ENCODE data around the gene VAC14. TPM values are rescaled to one million over a fixed set of nuclear protein-coding genes. Genes with fewer than 3 reads are reported as not detected.
A peak's percentile ranks its signal among the peaks of the same experiment; 100 is the strongest.

Gene VAC14
- total and polyA plus RNA-seq, 5 experiments from 2014 or later: 27.2 to 50.7 (median 41.4) TPM

GRCh38 chr16:70754371-70754770 is 46.6 kb downstream of the VAC14 start:
- H3K4me3 Mint-ChIP-seq: no peak overlapping the region
- H3K4me1 Mint-ChIP-seq: peaks cover 2 to 23% (median 14%) of the 10 kb centered on the region in 4 donors
- peaks cover 0 to 38% (median 4%) of the 10 kb centered on the region in 3 donors for H3K36me3 Mint-ChIP-seq
- no peaks in the 10 kb centered on the region for H3K27me3 Mint-ChIP-seq
- POLR2A ChIA-PET: no interaction called here
- no peak for ATAC-seq
- peak overlapping the region in 4 of 10 donors; percentile 55 to 88 (median 74) for H3K27ac Mint-ChIP-seq
- peak in 1 of 10 donors; percentile 36 for DNase-seq
- no peaks in the 10 kb centered on the region for H3K9me3 Mint-ChIP-seq

GRCh38 chr16:70753694-70754325 is 47.1 kb downstream of the VAC14 start:
- Mint-ChIP-seq H3K36me3 (peaks cover 0 to 32% (median 4%) of the 10 kb centered on the region in 3 donors), H3K4me1 (peaks cover 2 to 23% (median 15%) of the 10 kb centered on the region in 4 donors), H3K27ac (peak overlapping the region in 1 of 10 donors; percentile 31), H3K27me3 (no peaks in the 10 kb centered on the region), H3K4me3 (no peak overlapping the region), H3K9me3 (no peaks in the 10 kb centered on the region)
- DNase-seq: peak in 1 of 10 donors; percentile 27
- POLR2A ChIA-PET: no interaction called here
- ATAC-seq: no peak

- H3K4me1 Mint-ChIP-seq: peaks cover 2 to 26% (median 19%) of the 10 kb centered on the region in 4 donors
- DNase-seq (peak in 1 of 10 donors; percentile 26), ATAC-seq (no peak)
- H3K9me3 Mint-ChIP-seq: no peaks in the 10 kb centered on the region
- POLR2A ChIA-PET: interaction anchor here (1.4 kb wide), 1 partner anchor 15 kb away, joined by 3 read pairs; no protein-coding TSS in a partner anchor
- no peaks in the 10 kb centered on the region for H3K27me3 Mint-ChIP-seq
- no peak overlapping the region for H3K4me3 Mint-ChIP-seq
- peak overlapping the region in 3 of 10 donors; percentile 11 to 31 (median 28) for H3K27ac Mint-ChIP-seq
- H3K36me3 Mint-ChIP-seq: peaks cover 0 to 30% (median 4%) of the 10 kb centered on the region in 3 donors
Observed at GRCh38 chr16:70753228-70753627, 47.7 kb downstream of the VAC14 start.

- POLR2A ChIA-PET: interaction anchor here (1.4 to 2.2 kb wide), 2 partner anchors 15 to 16 kb away, joined by 3 to 6 read pairs; no protein-coding TSS in a partner anchor
- Mint-ChIP-seq H3K4me1 (peaks cover 4 to 33% (median 24%) of the 10 kb centered on the region in 4 donors), H3K9me3 (no peaks in the 10 kb centered on the region), H3K36me3 (peaks cover 0 to 26% (median 4%) of the 10 kb centered on the region in 3 donors), H3K4me3 (no peak overlapping the region), H3K27me3 (no peaks in the 10 kb centered on the region), H3K27ac (peak overlapping the region in 8 of 10 donors; percentile 26 to 84 (median 64))
- peak in 1 of 10 donors; percentile 24 for DNase-seq
- ATAC-seq: no peak
Observed at GRCh38 chr16:70752426-70752825, 48.5 kb downstream of the VAC14 start.

- no peaks in the 10 kb centered on the region for H3K9me3 Mint-ChIP-seq
- peaks cover 0 to 17% (median 0%) of the 10 kb centered on the region in 3 donors for H3K36me3 Mint-ChIP-seq
- peak overlapping the region in 5 of 10 donors; percentile 25 to 84 (median 39) for H3K27ac Mint-ChIP-seq
- DNase-seq (peak in 1 of 10 donors; percentile 47), ATAC-seq (no peak)
- POLR2A ChIA-PET: interaction anchor here (0.5 to 2.2 kb wide), 4 partner anchors 10 to 725 kb away, joined by 3 to 6 read pairs (median 4); no protein-coding TSS in a partner anchor
- no peaks in the 10 kb centered on the region for H3K27me3 Mint-ChIP-seq
- H3K4me1 Mint-ChIP-seq: peaks cover 13 to 41% (median 29%) of the 10 kb centered on the region in 4 donors
- H3K4me3 Mint-ChIP-seq: no peak overlapping the region
Observed at GRCh38 chr16:70751593-70751992, 49.4 kb downstream of the VAC14 start.

- H3K27ac Mint-ChIP-seq: peak overlapping the region in 7 of 10 donors; percentile 46 to 92 (median 66)
- DNase-seq (no peak), ATAC-seq (no peak)
- peaks cover 19 to 47% (median 35%) of the 10 kb centered on the region in 4 donors for H3K4me1 Mint-ChIP-seq
- peaks cover 0 to 13% (median 3%) of the 10 kb centered on the region in 3 donors for H3K36me3 Mint-ChIP-seq
- H3K9me3 Mint-ChIP-seq: no peaks in the 10 kb centered on the region
- H3K4me3 Mint-ChIP-seq: no peak overlapping the region
- no peaks in the 10 kb centered on the region for H3K27me3 Mint-ChIP-seq
- POLR2A ChIA-PET: interaction anchor here (0.5 to 2.2 kb wide), 7 partner anchors 8 to 814 kb away, joined by 3 to 6 read pairs (median 4); no protein-coding TSS in a partner anchor
Observed at GRCh38 chr16:70750893-70751467, 50.0 kb downstream of the VAC14 start.

- Mint-ChIP-seq H3K27me3 (no peaks in the 10 kb centered on the region), H3K27ac (peak overlapping the region; percentile 38 to 92 (median 76)), H3K4me1 (peaks cover 19 to 52% (median 37%) of the 10 kb centered on the region in 4 donors), H3K9me3 (no peaks in the 10 kb centered on the region), H3K4me3 (peak overlapping the region in 2 of 10 donors; percentile 16 to 36), H3K36me3 (peaks cover 0 to 14% (median 3%) of the 10 kb centered on the region in 3 donors)
- no peak for DNase-seq
- no peak for ATAC-seq
- POLR2A ChIA-PET: interaction anchor here (0.6 to 1.7 kb wide), 4 partner anchors 8 to 815 kb away, joined by 3 to 4 read pairs (median 4); no protein-coding TSS in a partner anchor
Observed at GRCh38 chr16:70749681-70750601, 51.0 kb downstream of the VAC14 start.

GRCh38 chr16:70749006-70749678 is 51.8 kb downstream of the VAC14 start:
- H3K27ac Mint-ChIP-seq: peak overlapping the region in 9 of 10 donors; percentile 47 to 76 (median 74)
- H3K36me3 Mint-ChIP-seq: peaks cover 0 to 14% (median 3%) of the 10 kb centered on the region in 3 donors
- H3K4me1 Mint-ChIP-seq: peaks cover 19 to 52% (median 36%) of the 10 kb centered on the region in 4 donors
- H3K27me3 Mint-ChIP-seq: no peaks in the 10 kb centered on the region
- no peaks in the 10 kb centered on the region for H3K9me3 Mint-ChIP-seq
- POLR2A ChIA-PET: interaction anchor here (1.4 to 1.7 kb wide), 2 partner anchors 10 to 12 kb away, joined by 4 to 7 read pairs; no protein-coding TSS in a partner anchor
- DNase-seq: no peak
- ATAC-seq: no peak
- H3K4me3 Mint-ChIP-seq: no peak overlapping the region

- no peaks in the 10 kb centered on the region for H3K9me3 Mint-ChIP-seq
- peaks cover 19 to 52% (median 37%) of the 10 kb centered on the region in 4 donors for H3K4me1 Mint-ChIP-seq
- H3K27me3 Mint-ChIP-seq: no peaks in the 10 kb centered on the region
- DNase-seq (no peak), ATAC-seq (no peak)
- no peak overlapping the region for H3K4me3 Mint-ChIP-seq
- peak overlapping the region; percentile 65 to 93 (median 88) for H3K27ac Mint-ChIP-seq
- POLR2A ChIA-PET: interaction anchor here (0.9 to 1.4 kb wide), 2 partner anchors 11 to 52 kb away, joined by 3 to 7 read pairs; no protein-coding TSS in a partner anchor
- peaks cover 6 to 24% (median 13%) of the 10 kb centered on the region in 3 donors for H3K36me3 Mint-ChIP-seq
Observed at GRCh38 chr16:70747703-70748631, 53.0 kb downstream of the VAC14 start.

- Mint-ChIP-seq H3K36me3 (peaks cover 6 to 21% (median 19%) of the 10 kb centered on the region in 3 donors), H3K27ac (peak overlapping the region; percentile 80 to 93 (median 88)), H3K4me3 (peak overlapping the region in 5 of 10 donors; percentile 18 to 46 (median 31)), H3K9me3 (no peaks in the 10 kb centered on the region), H3K4me1 (peaks cover 19 to 52% (median 35%) of the 10 kb centered on the region in 4 donors), H3K27me3 (no peaks in the 10 kb centered on the region)
- POLR2A ChIA-PET: interaction anchor here (0.7 to 1.1 kb wide), 3 partner anchors 9 to 51 kb away, joined by 3 to 5 read pairs (median 5); no protein-coding TSS in a partner anchor
- DNase-seq (peak in 8 of 10 donors; percentile 11 to 72 (median 45)), ATAC-seq (peak; percentile 74 to 89)
Observed at GRCh38 chr16:70746708-70747424, 54.1 kb downstream of the VAC14 start.

All from naive thymus-derived CD8-positive, alpha-beta T cell (primary cell).